ENCODE measurements around the gene CAMKMT. TPM values are rescaled to one million over a fixed set of nuclear protein-coding genes. Genes with fewer than 3 reads are reported as not detected.

The CAMKMT gene
- total RNA-seq, 3 donors from 2014 or later (not counting 1 experiment from before 2014, with no cell fraction given) = 18.1 to 25.0 (median 20.6) TPM

DNA sequence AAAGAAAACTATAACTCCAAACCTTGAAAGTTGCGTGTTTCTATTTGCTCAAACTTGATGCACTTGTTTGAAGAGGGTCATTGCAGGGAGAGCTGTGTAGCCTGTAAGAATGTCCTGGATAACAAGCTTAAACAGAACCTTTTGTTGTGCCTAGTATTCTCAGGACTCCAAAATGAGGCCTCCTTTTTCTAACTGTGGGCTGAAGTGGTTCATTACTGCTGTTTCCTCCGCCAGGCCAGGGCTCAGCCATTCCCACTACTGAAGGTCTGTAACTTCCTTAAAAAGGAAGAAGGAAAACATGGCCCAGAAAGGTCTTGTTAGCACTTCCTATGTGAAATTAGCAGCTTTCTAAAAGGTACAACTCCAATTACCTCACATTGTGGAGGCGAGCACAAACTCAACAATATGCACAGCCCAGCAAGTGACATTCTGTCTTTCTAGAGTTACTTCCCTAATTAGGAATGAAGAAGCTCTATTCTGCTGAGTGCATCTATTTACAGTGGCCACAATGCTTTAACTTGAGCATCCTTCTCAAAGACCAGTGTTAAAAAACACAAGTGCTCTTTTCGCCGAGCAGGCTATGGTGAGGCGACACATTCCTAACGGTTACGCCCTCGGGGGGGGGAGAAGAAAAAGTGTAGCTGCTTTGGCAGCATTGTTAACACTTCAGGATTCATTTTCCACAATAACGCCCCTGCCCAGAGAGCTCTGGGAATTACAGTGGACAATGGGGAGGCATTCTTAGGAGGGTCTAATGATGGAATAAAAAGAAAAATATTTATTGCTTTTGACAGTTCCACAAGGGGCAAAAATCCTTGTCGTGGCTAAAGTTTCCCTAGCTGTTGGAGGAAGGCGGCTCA, 442.9 kb downstream of the CAMKMT start:
- H3K4me1 Mint-ChIP-seq = peaks cover 0 to 4% of the 10 kb centered on the region in 2 donors
- Histone ChIP-seq H3K27me3 (ENCODE audit: control insufficient read depth, insufficient read depth, low read length) (peaks cover 57% of the 10 kb centered on the region), H3K9me3 (ENCODE audit: control insufficient read depth, insufficient read depth, low read length) (no peaks in the 10 kb centered on the region), H3K4me3 (ENCODE audit: low read length) (no peak overlapping the region), H3K27ac (ENCODE audit: low read length) (no peak overlapping the region), H3K36me3 (ENCODE audit: control insufficient read depth, insufficient read depth, low read length) (no peaks in the 10 kb centered on the region), H3K4me1 (ENCODE audit: control insufficient read depth, insufficient read depth, low read length) (peaks cover 10% of the 10 kb centered on the region)
- WGBS (ENCODE audit: insufficient coverage) = 35% methylated on average over 12 of the region's 12 CpGs
- no peak overlapping the region for H3K27ac Mint-ChIP-seq
- peaks cover 64 to 83% of the 10 kb centered on the region in 2 donors for H3K27me3 Mint-ChIP-seq (ENCODE audit: low read depth in 2 of 2)
- no peaks in the 10 kb centered on the region for H3K9me3 Mint-ChIP-seq
- intact Hi-C loops (cut with micrococcal nuclease) = no loop called here
- no peaks in the 10 kb centered on the region for H3K36me3 Mint-ChIP-seq
- TF ChIP-seq, protein P1, sequence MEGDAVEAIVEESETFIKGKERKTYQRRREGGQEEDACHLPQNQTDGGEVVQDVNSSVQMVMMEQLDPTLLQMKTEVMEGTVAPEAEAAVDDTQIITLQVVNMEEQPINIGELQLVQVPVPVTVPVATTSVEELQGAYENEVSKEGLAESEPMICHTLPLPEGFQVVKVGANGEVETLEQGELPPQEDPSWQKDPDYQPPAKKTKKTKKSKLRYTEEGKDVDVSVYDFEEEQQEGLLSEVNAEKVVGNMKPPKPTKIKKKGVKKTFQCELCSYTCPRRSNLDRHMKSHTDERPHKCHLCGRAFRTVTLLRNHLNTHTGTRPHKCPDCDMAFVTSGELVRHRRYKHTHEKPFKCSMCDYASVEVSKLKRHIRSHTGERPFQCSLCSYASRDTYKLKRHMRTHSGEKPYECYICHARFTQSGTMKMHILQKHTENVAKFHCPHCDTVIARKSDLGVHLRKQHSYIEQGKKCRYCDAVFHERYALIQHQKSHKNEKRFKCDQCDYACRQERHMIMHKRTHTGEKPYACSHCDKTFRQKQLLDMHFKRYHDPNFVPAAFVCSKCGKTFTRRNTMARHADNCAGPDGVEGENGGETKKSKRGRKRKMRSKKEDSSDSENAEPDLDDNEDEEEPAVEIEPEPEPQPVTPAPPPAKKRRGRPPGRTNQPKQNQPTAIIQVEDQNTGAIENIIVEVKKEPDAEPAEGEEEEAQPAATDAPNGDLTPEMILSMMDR (IDR thresholded peaks at IDR 0.05) = no peak
- no peak overlapping the region for H3K4me3 Mint-ChIP-seq
- ATAC-seq = no peak
- DNase-seq = no peak

DNA sequence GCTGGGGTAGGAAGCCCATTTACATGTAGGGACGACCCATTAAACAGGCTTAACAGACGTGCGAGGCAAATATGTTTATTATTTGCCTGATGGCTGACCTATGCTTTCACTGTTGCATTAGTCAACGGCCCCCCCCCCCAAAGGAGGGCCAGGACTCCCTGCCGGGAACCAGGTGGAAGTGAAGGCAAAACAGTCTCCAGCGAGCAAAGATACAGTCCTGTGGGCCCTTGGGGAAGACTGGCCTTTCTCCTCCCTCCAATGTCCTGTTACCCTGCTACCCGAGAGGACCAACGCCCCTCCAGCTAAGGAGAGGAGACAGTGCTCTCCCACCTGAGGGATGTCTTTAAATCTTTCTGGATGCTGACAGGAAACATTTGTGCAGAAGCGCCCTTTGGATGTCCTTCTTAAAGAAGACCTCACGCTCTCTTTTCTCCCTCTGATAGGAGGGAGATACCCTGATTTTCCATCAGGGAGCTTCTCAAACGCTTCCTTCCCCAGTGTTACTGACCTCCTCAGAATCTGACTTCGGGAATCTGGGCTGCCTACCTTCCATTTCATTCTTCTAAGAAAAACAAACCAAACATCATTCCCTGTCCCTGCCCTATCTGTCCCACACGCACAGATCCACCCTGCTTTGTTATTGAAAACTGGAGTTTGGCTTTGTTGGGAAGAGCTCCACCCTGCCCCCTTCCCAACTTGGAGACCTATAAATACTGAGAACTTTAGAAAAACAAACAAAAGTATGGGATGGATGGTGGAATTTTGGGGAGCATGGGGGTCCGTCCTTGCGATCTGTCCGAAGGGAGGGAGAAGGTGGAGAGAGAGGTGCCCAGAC, 443.9 kb downstream of the CAMKMT start:
- H3K27me3 Mint-ChIP-seq (ENCODE audit: low read depth in 2 of 2) = peaks cover 63 to 81% of the 10 kb centered on the region in 2 donors
- no peak overlapping the region for H3K27ac Mint-ChIP-seq
- ATAC-seq (no peak), DNase-seq (no peak)
- intact Hi-C loops (cut with micrococcal nuclease) = no loop called here
- Histone ChIP-seq H3K9me3 (ENCODE audit: control insufficient read depth, insufficient read depth, low read length) (no peaks in the 10 kb centered on the region), H3K36me3 (ENCODE audit: control insufficient read depth, insufficient read depth, low read length) (no peaks in the 10 kb centered on the region), H3K27ac (ENCODE audit: low read length) (no peak overlapping the region), H3K4me1 (ENCODE audit: control insufficient read depth, insufficient read depth, low read length) (peaks cover 10% of the 10 kb centered on the region), H3K27me3 (ENCODE audit: control insufficient read depth, insufficient read depth, low read length) (peaks cover 51% of the 10 kb centered on the region), H3K4me3 (ENCODE audit: low read length) (no peak overlapping the region)
- no peak overlapping the region for H3K4me3 Mint-ChIP-seq
- H3K9me3 Mint-ChIP-seq = no peaks in the 10 kb centered on the region
- TF ChIP-seq, protein P1 (IDR thresholded peaks at IDR 0.05) = no peak
- H3K4me1 Mint-ChIP-seq = peaks cover 0 to 4% of the 10 kb centered on the region in 2 donors
- 15% methylated on average over 13 of the region's 16 CpGs for WGBS (ENCODE audit: insufficient coverage)
- no peaks in the 10 kb centered on the region for H3K36me3 Mint-ChIP-seq

DNA sequence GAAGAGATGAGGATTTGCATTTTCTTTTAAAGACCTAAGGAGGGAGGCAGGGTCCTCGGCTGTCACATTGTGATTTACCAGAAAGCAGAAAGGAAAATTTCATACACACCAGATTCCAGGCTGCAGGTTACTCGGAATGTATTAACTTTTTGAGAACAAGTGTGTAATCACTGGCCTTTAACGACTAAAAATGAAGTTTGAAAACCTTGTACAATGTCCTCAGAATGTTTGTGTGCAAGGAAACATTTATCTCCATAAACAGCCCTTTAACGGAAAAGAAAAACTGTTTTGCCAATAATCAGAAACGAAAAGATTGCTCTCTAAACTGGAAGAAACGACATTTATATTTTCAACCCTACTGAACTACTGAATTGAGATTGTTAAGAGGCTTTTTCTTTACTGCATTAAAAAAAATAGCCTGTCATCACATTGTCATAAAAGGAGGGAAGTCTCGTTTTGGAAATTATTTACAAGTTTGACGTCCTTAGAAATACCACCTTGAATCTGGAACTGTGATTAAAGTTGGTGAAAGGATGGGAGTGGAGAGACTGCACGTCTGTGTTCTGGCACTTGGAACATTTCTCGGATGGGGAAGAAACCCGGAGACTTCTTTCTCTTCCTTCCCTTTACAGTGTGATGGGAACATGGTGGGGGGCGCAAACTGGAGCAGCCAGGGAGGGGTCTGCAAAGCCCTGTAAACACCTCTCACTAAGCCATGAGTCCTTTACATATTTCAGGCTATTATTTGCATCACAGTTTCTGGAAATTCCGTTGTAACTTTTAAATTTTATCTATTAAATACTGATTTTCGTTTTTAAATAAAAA, 445.7 kb downstream of the CAMKMT start:
- Histone ChIP-seq H3K27me3 (ENCODE audit: control insufficient read depth, insufficient read depth, low read length) (peaks cover 35% of the 10 kb centered on the region), H3K4me3 (ENCODE audit: low read length) (no peak overlapping the region), H3K4me1 (ENCODE audit: control insufficient read depth, insufficient read depth, low read length) (peaks cover 3% of the 10 kb centered on the region), H3K9me3 (ENCODE audit: control insufficient read depth, insufficient read depth, low read length) (no peaks in the 10 kb centered on the region), H3K36me3 (ENCODE audit: control insufficient read depth, insufficient read depth, low read length) (no peaks in the 10 kb centered on the region), H3K27ac (ENCODE audit: low read length) (no peak overlapping the region)
- intact Hi-C loops (cut with micrococcal nuclease) = no loop called here
- DNase-seq (no peak), ATAC-seq (no peak)
- Mint-ChIP-seq H3K36me3 (no peaks in the 10 kb centered on the region), H3K4me3 (no peak overlapping the region), H3K9me3 (no peaks in the 10 kb centered on the region), H3K27me3 (ENCODE audit: low read depth in 2 of 2) (peaks cover 63 to 80% of the 10 kb centered on the region in 2 donors), H3K4me1 (no peaks in the 10 kb centered on the region), H3K27ac (no peak overlapping the region)
- 17% methylated on average over 5 of the region's 14 CpGs for WGBS (ENCODE audit: insufficient coverage)
- TF ChIP-seq, protein P1 (IDR thresholded peaks at IDR 0.05) = no peak
